ENCODE results near the gene EYS. TPM values are rescaled to one million over a fixed set of nuclear protein-coding genes. Genes with fewer than 3 reads are reported as not detected.

EYS gene
- total and polyA plus RNA-seq, 9 of the 15 experiments (the other 6 are each of a cell fraction or from before 2014, with no cell fraction given) = 0.03 to 0.36 (median 0.10) TPM; not detected in 2

- Histone ChIP-seq H3K9ac (ENCODE audit: insufficient read depth in 1 of 2, low read depth in 2 of 2, low read length in 2 of 2) (no peak overlapping the region), H3K4me2 (ENCODE audit: insufficient read depth, low read length) (no peak overlapping the region), H3K9me3 (replicated peaks; ENCODE audit: control insufficient read depth, insufficient read depth, low read depth, low read length) (no peaks in the 10 kb centered on the region), H3K4me3 (no peak overlapping the region), H2AFZ (ENCODE audit: low read depth, low read length) (no peak overlapping the region), H3K27me3 (ENCODE audit: control insufficient read depth in 2 of 2, insufficient read depth in 2 of 2, low read length in 2 of 2) (no peaks in the 10 kb centered on the region), H3K79me2 (ENCODE audit: control insufficient read depth, insufficient read depth, low read length) (no peaks in the 10 kb centered on the region), H3K36me3 (ENCODE audit: control insufficient read depth, insufficient read depth, low read length) (no peaks in the 10 kb centered on the region), H3K27ac (ENCODE audit: extremely low read depth, low read depth, low read length) (no peak overlapping the region), H3K4me1 (replicated peaks in 1 of 2; ENCODE audit: control insufficient read depth in 2 of 2, insufficient read depth in 2 of 2, low read length in 2 of 2) (no peaks in the 10 kb centered on the region), H4K20me1 (replicated peaks; ENCODE audit: control insufficient read depth, insufficient read depth, low read length) (no peaks in the 10 kb centered on the region), H3K9me1 (ENCODE audit: control insufficient read depth, insufficient read depth, low read length) (no peaks in the 10 kb centered on the region)
- ChIA-PET POLR2A (no interaction called here), CTCF (ENCODE audit: low intra/inter-chr PET ratio) (no interaction called here)
- in situ Hi-C loops (cut with MboI) = no loop called here
- DNase-seq (ENCODE audit: extremely low read depth in 1 of 4, low spot score in 3 of 4) (no peak), FAIRE-seq (no peak), ATAC-seq (no peak)
- BruUV-seq (replicated peaks) = no TSS peak
- WGBS (ENCODE audit: insufficient coverage, low coverage, missing lambda C conversion rate) = 11% methylated on average over 2 of the region's 2 CpGs
- no peak for TF ChIP-seq ZFX (CRISPR knock-in tag; IDR thresholded peaks at IDR 0.05)
- TF ChIP-seq HNRNPLL (IDR thresholded peaks at IDR 0.05; ENCODE audit: low read depth, low read length, poor library complexity, severe bottlenecking) = no peak
- no peak for TF ChIP-seq SAFB (IDR thresholded peaks at IDR 0.05; ENCODE audit: borderline replicate concordance, low read depth, low read length)
- TF ChIP-seq ZBTB34 (CRISPR knock-in tag; IDR thresholded peaks at IDR 0.05) = no peak
- TF ChIP-seq CTBP1 (IDR thresholded peaks at IDR 0.05; ENCODE audit: borderline replicate concordance) = no peak
- no peak for TF ChIP-seq ZNF239 (CRISPR knock-in tag; IDR thresholded peaks at IDR 0.05)
- TF ChIP-seq CBX3 (IDR thresholded peaks at IDR 0.05; ENCODE audit: borderline replicate concordance in 1 of 2, low read length in 2 of 2) = no peak
- TF ChIP-seq TOE1 (IDR thresholded peaks at IDR 0.05; ENCODE audit: borderline replicate concordance) = no peak
- TF ChIP-seq TOE1 (CRISPR knock-in tag; IDR thresholded peaks at IDR 0.05; ENCODE audit: borderline replicate concordance, low read depth) = no peak
- TF ChIP-seq SAP30 (IDR thresholded peaks at IDR 0.05; ENCODE audit: borderline replicate concordance, insufficient read depth, low read depth, low read length, poor library complexity, severe bottlenecking) = no peak
- TF ChIP-seq EHMT2 (IDR thresholded peaks at IDR 0.05) = no peak
- no peak for TF ChIP-seq CEBPZ (IDR thresholded peaks at IDR 0.05; ENCODE audit: borderline replicate concordance, low read depth, low read length)
- intact Hi-C loops (cut with micrococcal nuclease) = no loop called here
These were observed 1224.4 kb downstream of the EYS start for GRCh38 chr6:64482631-64483030.
